Endothelial cell of umbilical vein (primary cell): Measurements from ENCODE around the gene ACSM4. TPM values are rescaled to one million over a fixed set of nuclear protein-coding genes. Genes with fewer than 3 reads are reported as not detected.

Source experiments
- BruUV-seq: library from RNA; stranded (reverse); fragments of 400-500 nt; replicated peaks from 2 replicates; lab custom pipeline; 2021; lab: Mats Ljungman, UMichigan
- CTCF ChIA-PET: fragments of 300-600, 350-600 bp; sonication (Branson Sonifier 250); formaldehyde crosslinking; loops from one replicate; lab custom pipeline; 2021; ENCODE audit warnings: antibody characterized with exemption, inconsistent platforms; lab: Charles Lee
- POLR2A ChIA-PET: fragments of 300-600, 350-600 bp; sonication (Branson Sonifier 250); formaldehyde crosslinking; loops from one replicate; lab custom pipeline; 2021; ENCODE audit warnings: antibody characterized with exemption, inconsistent platforms; lab: Charles Lee
- DNase-seq: peaks from one replicate; pipeline ENCODE4 v3.0.0-alpha.2; 2011; ENCODE audit warnings: low read depth, low spot score
- FAIRE-seq: peaks from 2 replicates; lab custom pipeline; 2011; peaks lifted over from hg19 to GRCh38; lab: Jason Lieb, UNC
- H2AFZ ChIP-seq: 2 replicates; pipeline ENCODE4 v1.6.0; 2012; ENCODE audit warnings: low read depth, low read length, control low read depth, inconsistent platforms
- H3K27ac ChIP-seq: 2 replicates; pipeline ENCODE4 v1.5.1; 2011; ENCODE audit warnings: low read depth, mild to moderate bottlenecking, control low read depth, low read length, moderate library complexity; ENCODE audit not compliant: insufficient read depth
- H3K27me3 ChIP-seq, 2 experiments: 2 replicates each; pipeline versions ENCODE4 v1.6.0 to v1.6.1; 2011; ENCODE audit warnings: low read length in 2 of 2, mixed read lengths in 1 of 2; ENCODE audit not compliant: control insufficient read depth in 2 of 2, insufficient read depth in 2 of 2
- H3K36me3 ChIP-seq, 2 experiments: 2 replicates in 1 of 2; 3 replicates in 1 of 2; pipeline ENCODE4 v1.5.1; 2011; ENCODE audit warnings: low read length in 2 of 2, mild to moderate bottlenecking in 1 of 2, moderate library complexity in 1 of 2; ENCODE audit not compliant: control insufficient read depth in 2 of 2, insufficient read depth in 2 of 2; ENCODE audit errors: extremely low read depth in 1 of 2
- H3K4me1 ChIP-seq: 3 replicates; pipeline ENCODE4 v1.5.1; 2011; ENCODE audit warnings: mild to moderate bottlenecking, low read length; ENCODE audit not compliant: control insufficient read depth, insufficient read depth; ENCODE audit errors: extremely low read depth
- H3K4me2 ChIP-seq: 2 replicates; pipeline ENCODE4 v1.6.1; 2011; ENCODE audit warnings: low read length, control low read depth, mixed read lengths; ENCODE audit not compliant: insufficient read depth
- H3K4me3 ChIP-seq, 3 experiments: fragments of 200-600 bp in 1 of 3; sonication (generic), shearing (Covaris generic) in 1 of 3; replicated peaks in 1 of 3; 2 replicates each; pipeline ENCODE4 v1.5.1; 2011 to 2016; ENCODE audit warnings: control low read depth in 3 of 3, low read length in 3 of 3, mild to moderate bottlenecking in 2 of 3, inconsistent platforms in 1 of 3, low read depth in 1 of 3, moderate library complexity in 1 of 3; ENCODE audit not compliant: insufficient read depth in 1 of 3
- H3K79me2 ChIP-seq: 2 replicates; pipeline ENCODE4 v1.6.0; 2012; ENCODE audit warnings: low read length, inconsistent platforms; ENCODE audit not compliant: control insufficient read depth, insufficient read depth
- H3K9ac ChIP-seq: replicated peaks from 2 replicates; pipeline ENCODE3; 2011; ENCODE audit warnings: low read length, control low read depth; ENCODE audit not compliant: insufficient read depth; ENCODE audit errors: extremely low read depth
- H3K9me1 ChIP-seq: replicated peaks from 3 replicates; pipeline ENCODE4 v1.6.0; 2011; ENCODE audit warnings: mild to moderate bottlenecking, low read length; ENCODE audit not compliant: control insufficient read depth, insufficient read depth; ENCODE audit errors: extremely low read depth
- H3K9me3 ChIP-seq: replicated peaks from 2 replicates; pipeline ENCODE4 v1.5.1; 2012; ENCODE audit warnings: low read length, inconsistent platforms; ENCODE audit not compliant: control insufficient read depth, insufficient read depth
- H4K20me1 ChIP-seq: replicated peaks from 2 replicates; pipeline ENCODE3; 2011; ENCODE audit warnings: mild to moderate bottlenecking, low read length; ENCODE audit not compliant: control insufficient read depth, insufficient read depth; ENCODE audit errors: extremely low read depth
- CTCF ChIP-seq, 2 donors: IDR thresholded peaks; 1 replicate in 1 of 2; 2 replicates in 1 of 2; pipeline ENCODE4 v1.5.1; 2011; ENCODE audit warnings: low read length in 2 of 2, mild to moderate bottlenecking in 2 of 2, moderate library complexity in 2 of 2, control low read depth in 1 of 2, inconsistent platforms in 1 of 2, low read depth in 1 of 2; ENCODE audit not compliant: insufficient read depth in 1 of 2; ENCODE audit errors: extremely low read depth in 1 of 2
- EZH2 ChIP-seq: IDR thresholded peaks from 2 replicates; pipeline ENCODE4 v1.6.1; 2012; ENCODE audit warnings: borderline replicate concordance, low read depth, mild to moderate bottlenecking, moderate library complexity, low read length, inconsistent platforms; ENCODE audit not compliant: severe bottlenecking
- FOS ChIP-seq: IDR thresholded peaks from 2 replicates; pipeline ENCODE4 v1.6.1; 2011; ENCODE audit warnings: mild to moderate bottlenecking, low read length, moderate library complexity, borderline replicate concordance; ENCODE audit not compliant: insufficient read depth
- GATA2 ChIP-seq: IDR thresholded peaks from 2 replicates; pipeline ENCODE4 v1.7.0; 2011; ENCODE audit warnings: low read depth, mild to moderate bottlenecking, moderate library complexity, mixed read lengths, low read length; ENCODE audit not compliant: insufficient read length, insufficient read depth
- JUN ChIP-seq: IDR thresholded peaks from 2 replicates; pipeline ENCODE4 v1.6.1; 2011; ENCODE audit warnings: borderline replicate concordance, low read depth; ENCODE audit not compliant: insufficient read length, insufficient read depth
- MAX ChIP-seq: IDR thresholded peaks from 2 replicates; pipeline ENCODE4 v1.6.1; 2011; ENCODE audit not compliant: insufficient read depth, insufficient read length
- MYC ChIP-seq: IDR thresholded peaks from one replicate; pipeline ENCODE4 v1.6.1; 2011; ENCODE audit warnings: mild to moderate bottlenecking, low read depth, low read length
- POLR2A ChIP-seq: IDR thresholded peaks from 2 replicates; pipeline ENCODE4 v1.6.1; 2012; ENCODE audit warnings: low read depth, mild to moderate bottlenecking, control low read depth, low read length
- POLR2AphosphoS5 ChIP-seq: IDR thresholded peaks from 2 replicates; pipeline ENCODE4 v1.6.1; 2012; ENCODE audit warnings: low read depth, mild to moderate bottlenecking, control low read depth, low read length, moderate library complexity; ENCODE audit not compliant: insufficient read depth
- dilution Hi-C: fragments of 300-500 bp; cut with MboI; formaldehyde crosslinking; loops from one replicate; pipeline ENCODE4 v1.15.0; 2019; ENCODE audit warnings: low sequenced_read_pairs; ENCODE audit not compliant: extremely low pct_ligation_motif_present
- intact Hi-C: fragments of 100-400 bp; cut with micrococcal nuclease; formaldehyde crosslinking; loops from one replicate; pipeline ENCODE4 v1.10.0; 2022
- polyA plus RNA-seq, 4 experiments: library from polyadenylated mRNA; depleted of rRNA in 3 of 4; stranded (reverse) in 3 of 4; unstranded in 1 of 4; fragments of >200 nt; gene quantifications; 2 replicates each; pipeline versions ENCODE4 v1.2.1 to v1.2.3, GENCODE V29; 2011 to 2012; ENCODE audit warnings: missing spikeins in 1 of 4
- total RNA-seq: library from RNA; stranded (reverse); gene quantifications from 2 replicates; pipeline ENCODE4 v1.2.3, GENCODE V29; 2021

The ACSM4 gene
- total and polyA plus RNA-seq, 2 donors (not counting 3 experiments of a cell fraction or from before 2014, with no cell fraction given), result not detected

GRCh38 chr12:7259060-7259459 lies 44.8 kb upstream of the ACSM4 start:
- CTCF ChIA-PET, result no interaction called here
- Histone ChIP-seq H3K79me2 (no peaks in the 10 kb centered on the region), H3K9ac (no peak overlapping the region), H3K4me3 (no peak overlapping the region), H3K9me1 (no peaks in the 10 kb centered on the region), H3K9me3 (no peaks in the 10 kb centered on the region), H3K27ac (no peak overlapping the region), H3K4me1 (no peaks in the 10 kb centered on the region), H3K36me3 (no peaks in the 10 kb centered on the region), H3K27me3 (peaks cover 0 to 8% of the 10 kb centered on the region in 2 experiments), H3K4me2 (no peak overlapping the region), H2AFZ (no peak overlapping the region), H4K20me1 (no peaks in the 10 kb centered on the region)
- intact Hi-C loops (no loop called here), dilution Hi-C loops (no loop called here)
- POLR2A ChIA-PET, result no interaction called here
- FAIRE-seq (no peak), DNase-seq (no peak)
- no peak for TF ChIP-seq FOS
- no peak for TF ChIP-seq EZH2
- TF ChIP-seq JUN, result no peak
- no peak for TF ChIP-seq CTCF (IDR thresholded peaks at IDR 0.05; ENCODE audit: extremely low read depth in 1 of 2, insufficient read depth in 1 of 2, low read depth in 1 of 2, low read length in 2 of 2)
- TF ChIP-seq MAX, result no peak
- TF ChIP-seq MYC, result no peak
- TF ChIP-seq GATA2, result no peak
- TF ChIP-seq POLR2AphosphoS5, result no peak
- no peak for TF ChIP-seq POLR2A
- no TSS peak for BruUV-seq
